ENCODE measurements around the gene KRT4. TPM values are rescaled to one million over a fixed set of nuclear protein-coding genes. Genes with fewer than 3 reads are reported as not detected.
A peak's percentile ranks its signal among the peaks of the same experiment; 100 is the strongest.

The KRT4 gene
- total and polyA plus RNA-seq, 3 experiments from 2014 or later = not detected

- Histone ChIP-seq H3K9me3 (ENCODE audit: low read length) (no peaks in the 10 kb centered on the region), H3K36me3 (ENCODE audit: insufficient read depth, low read length) (no peaks in the 10 kb centered on the region), H3K4me3 (ENCODE audit: low read length) (no peak overlapping the region), H3K4me1 (ENCODE audit: insufficient read depth, low read length) (no peaks in the 10 kb centered on the region), H3K27me3 (ENCODE audit: insufficient read depth, low read length, poor library complexity, severe bottlenecking) (no peaks in the 10 kb centered on the region), H3K27ac (ENCODE audit: low read depth, low read length) (no peak overlapping the region)
- DNase-seq = no peak
- ChIA-PET CTCF (no interaction called here), POLR2A (no interaction called here)
- Mint-ChIP-seq H3K27ac (peak overlapping the region in 1 of 8 donors; percentile 7), H3K4me1 (no peaks in the 10 kb centered on the region), H3K4me3 (no peak overlapping the region), H3K9me3 (peaks cover 13 to 32% (median 29%) of the 10 kb centered on the region in 5 donors), H3K36me3 (peaks cover 0 to 4% (median 0%) of the 10 kb centered on the region in 3 donors), H3K27me3 (peaks cover 10 to 16% of the 10 kb centered on the region in 2 donors)
Measured at GRCh38 chr12:52760623-52761022, 53.3 kb downstream of the KRT4 start.

GRCh38 chr12:52759695-52760094, 54.2 kb downstream of the KRT4 start:
- Mint-ChIP-seq H3K27me3 (peaks cover 12 to 14% of the 10 kb centered on the region in 2 donors), H3K27ac (no peak overlapping the region), H3K9me3 (peaks cover 13 to 32% (median 29%) of the 10 kb centered on the region in 5 donors), H3K4me1 (no peaks in the 10 kb centered on the region), H3K4me3 (no peak overlapping the region), H3K36me3 (peaks cover 0 to 4% (median 0%) of the 10 kb centered on the region in 3 donors)
- ChIA-PET CTCF (no interaction called here), POLR2A (no interaction called here)
- no peaks in the 10 kb centered on the region for H3K36me3 ChIP-seq (ENCODE audit: insufficient read depth, low read length)
- H3K4me1 ChIP-seq (ENCODE audit: insufficient read depth, low read length) = no peaks in the 10 kb centered on the region
- H3K9me3 ChIP-seq (ENCODE audit: low read length) = no peaks in the 10 kb centered on the region
- no peak overlapping the region for H3K27ac ChIP-seq (ENCODE audit: low read depth, low read length)
- H3K27me3 ChIP-seq (ENCODE audit: insufficient read depth, low read length, poor library complexity, severe bottlenecking) = no peaks in the 10 kb centered on the region
- no peak for DNase-seq
- no peak overlapping the region for H3K4me3 ChIP-seq (ENCODE audit: low read length)

DNA sequence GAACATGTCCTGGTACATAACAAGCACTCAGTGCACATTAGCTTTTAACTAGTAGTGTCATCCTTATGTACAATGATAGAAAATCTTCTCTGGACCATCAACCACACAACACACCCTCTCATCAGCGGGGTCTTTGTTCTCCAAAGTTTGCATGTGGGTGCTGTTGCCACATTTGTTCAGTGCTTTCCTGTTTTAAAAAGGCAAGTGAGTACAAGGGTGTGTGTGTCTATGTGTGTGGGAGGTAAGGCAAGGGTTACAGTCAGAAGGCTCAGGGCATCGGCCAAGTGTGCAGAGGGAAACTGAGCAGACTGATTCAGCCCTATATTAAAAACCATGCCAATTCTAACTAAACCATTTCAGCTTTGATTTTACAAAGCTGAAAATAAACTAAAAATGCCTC, 54.7 kb downstream of the KRT4 start:
- POLR2A ChIA-PET = no interaction called here
- no peaks in the 10 kb centered on the region for H3K4me1 ChIP-seq (ENCODE audit: insufficient read depth, low read length)
- no peak for DNase-seq
- no peaks in the 10 kb centered on the region for H3K4me1 Mint-ChIP-seq
- H3K4me3 Mint-ChIP-seq = no peak overlapping the region
- no peaks in the 10 kb centered on the region for H3K36me3 ChIP-seq (ENCODE audit: insufficient read depth, low read length)
- H3K27me3 Mint-ChIP-seq = peaks cover 12 to 14% of the 10 kb centered on the region in 2 donors
- H3K27me3 ChIP-seq (ENCODE audit: insufficient read depth, low read length, poor library complexity, severe bottlenecking) = no peaks in the 10 kb centered on the region
- H3K4me3 ChIP-seq (ENCODE audit: low read length) = no peak overlapping the region
- peaks cover 0 to 4% (median 0%) of the 10 kb centered on the region in 3 donors for H3K36me3 Mint-ChIP-seq
- no peak overlapping the region for H3K27ac ChIP-seq (ENCODE audit: low read depth, low read length)
- peaks cover 13 to 32% (median 29%) of the 10 kb centered on the region in 5 donors for H3K9me3 Mint-ChIP-seq
- H3K9me3 ChIP-seq (ENCODE audit: low read length) = no peaks in the 10 kb centered on the region
- no peak overlapping the region for H3K27ac Mint-ChIP-seq
- CTCF ChIA-PET = no interaction called here

DNA sequence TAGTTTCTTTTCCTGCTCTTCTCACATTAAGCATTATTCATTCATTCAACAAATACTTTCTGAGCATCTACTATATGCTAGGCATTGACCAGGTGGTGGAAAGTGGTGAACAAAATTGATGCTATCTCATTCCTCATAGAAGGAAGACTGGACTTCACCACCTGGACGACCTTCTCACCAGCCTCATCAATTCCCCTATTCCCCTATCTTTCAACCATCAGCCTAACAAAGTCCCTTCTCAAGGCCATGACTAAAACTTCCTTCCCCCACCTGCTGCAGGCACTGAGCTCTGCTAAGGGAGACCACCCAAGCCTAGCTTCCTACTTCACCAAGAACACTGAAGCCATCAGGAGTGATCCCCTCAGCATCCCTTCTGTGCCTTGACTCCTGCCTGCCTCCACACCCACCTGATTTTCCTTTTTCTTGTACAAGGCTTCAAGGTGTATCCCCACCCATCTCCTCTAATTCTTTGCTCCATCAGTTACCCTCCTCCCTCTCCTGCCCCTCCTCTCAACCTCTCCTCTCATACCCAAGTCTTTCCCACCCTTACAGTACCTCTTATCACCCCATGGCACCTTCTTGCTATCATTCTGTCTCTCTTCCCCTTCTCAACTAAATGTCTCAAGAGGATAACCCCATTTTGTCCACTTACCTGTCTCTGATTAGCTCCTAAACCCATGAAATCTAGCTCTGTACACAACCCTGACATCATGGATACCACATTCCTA, 56.3 kb downstream of the KRT4 start:
- Mint-ChIP-seq H3K4me1 (no peaks in the 10 kb centered on the region), H3K27ac (no peak overlapping the region), H3K4me3 (no peak overlapping the region), H3K27me3 (peaks cover 8 to 10% of the 10 kb centered on the region in 2 donors), H3K9me3 (peaks cover 13 to 29% (median 24%) of the 10 kb centered on the region in 5 donors), H3K36me3 (peaks cover 0 to 4% (median 0%) of the 10 kb centered on the region in 3 donors)
- Histone ChIP-seq H3K27me3 (ENCODE audit: insufficient read depth, low read length, poor library complexity, severe bottlenecking) (no peaks in the 10 kb centered on the region), H3K9me3 (ENCODE audit: low read length) (no peaks in the 10 kb centered on the region), H3K36me3 (ENCODE audit: insufficient read depth, low read length) (no peaks in the 10 kb centered on the region), H3K4me1 (ENCODE audit: insufficient read depth, low read length) (no peaks in the 10 kb centered on the region), H3K4me3 (ENCODE audit: low read length) (no peak overlapping the region), H3K27ac (ENCODE audit: low read depth, low read length) (no peak overlapping the region)
- no peak for DNase-seq
- ChIA-PET POLR2A (no interaction called here), CTCF (no interaction called here)

Other genes starting within 250 kb of the KRT4 start
- not detected for gene KRT74, start 240.3 kb downstream of the KRT4 start, total RNA-seq
- not detected for gene KRT74, start 240.3 kb downstream of the KRT4 start, polyA plus RNA-seq
- gene KRT72, start 212.7 kb downstream of the KRT4 start, total RNA-seq = not detected
- gene KRT72, start 212.7 kb downstream of the KRT4 start, polyA plus RNA-seq = not detected
- under 1 TPM in 1 of 2 experiments, not detected in 1; 0.13 TPM for gene KRT73, start 195.6 kb downstream of the KRT4 start, total RNA-seq
- 0.24 TPM for gene KRT73, start 195.6 kb downstream of the KRT4 start, polyA plus RNA-seq
- not detected for gene KRT2, start 161.9 kb downstream of the KRT4 start, total RNA-seq
- 0.16 TPM for gene KRT2, start 161.9 kb downstream of the KRT4 start, polyA plus RNA-seq
- gene KRT1, start 133.7 kb downstream of the KRT4 start, total RNA-seq = not detected
- gene KRT1, start 133.7 kb downstream of the KRT4 start, polyA plus RNA-seq = 3.4 TPM
- not detected for gene KRT77, start 110.6 kb downstream of the KRT4 start, total RNA-seq
- gene KRT77, start 110.6 kb downstream of the KRT4 start, polyA plus RNA-seq = not detected
- not detected for gene KRT76, start 36.8 kb downstream of the KRT4 start, total RNA-seq
- not detected for gene KRT76, start 36.8 kb downstream of the KRT4 start, polyA plus RNA-seq
- gene KRT3, start 18.0 kb downstream of the KRT4 start, total RNA-seq = not detected
- not detected for gene KRT3, start 18.0 kb downstream of the KRT4 start, polyA plus RNA-seq
- gene KRT79, start 20.2 kb upstream of the KRT4 start, total RNA-seq = not detected
- not detected for gene KRT79, start 20.2 kb upstream of the KRT4 start, polyA plus RNA-seq
- gene KRT78, start 34.9 kb upstream of the KRT4 start, total RNA-seq = not detected
- not detected for gene KRT78, start 34.9 kb upstream of the KRT4 start, polyA plus RNA-seq
- under 1 TPM in 1 of 2 experiments, not detected in 1; 0.46 TPM for gene KRT8, start 91.0 kb upstream of the KRT4 start, total RNA-seq
- 1.0 TPM for gene KRT8, start 91.0 kb upstream of the KRT4 start, polyA plus RNA-seq
- gene KRT18, start 135.0 kb upstream of the KRT4 start, total RNA-seq = 1 to 10 TPM; 3.5 to 3.9 TPM
- gene KRT18, start 135.0 kb upstream of the KRT4 start, polyA plus RNA-seq = 4.0 TPM
- 100 to 1,000 TPM; 644 to 660 TPM for gene EIF4B, start 192.3 kb upstream of the KRT4 start, total RNA-seq
- 114 TPM for gene EIF4B, start 192.3 kb upstream of the KRT4 start, polyA plus RNA-seq
- 1 to 10 TPM; 2.1 to 5.6 TPM for gene TNS2, start 235.9 kb upstream of the KRT4 start, total RNA-seq
- 0.35 TPM for gene TNS2, start 235.9 kb upstream of the KRT4 start, polyA plus RNA-seq